Uterus (tissue), 4 donors: ENCODE data around the gene GLS. TPM values are rescaled to one million over a fixed set of nuclear protein-coding genes. Genes with fewer than 3 reads are reported as not detected.

ENCODE experiments used
- DNase-seq, 2 donors: peaks; one replicate each; pipeline ENCODE4 v3.0.0-alpha.2; 2019 to 2020
- H3K27ac ChIP-seq, 2 donors: fragments of 200-600 bp; sonication (generic); 1 replicate in 1 of 2; 2 replicates in 1 of 2; pipeline ENCODE4 v1.5.1; 2016 to 2018
- H3K27me3 ChIP-seq, 2 donors: fragments of 200-600 bp; sonication (generic); one replicate each; pipeline ENCODE4 v1.5.1; 2018 to 2019; ENCODE audit warnings: control low read depth in 1 of 2
- H3K36me3 ChIP-seq, 2 donors: fragments of 200-600 bp; sonication (generic); one replicate each; pipeline ENCODE4 v1.5.1; 2019; ENCODE audit warnings: control low read depth in 1 of 2
- H3K4me1 ChIP-seq, 2 donors: fragments of 200-600 bp; sonication (generic); one replicate each; pipeline ENCODE4 v1.5.1; 2018 to 2019; ENCODE audit warnings: control low read depth in 1 of 2
- H3K4me3 ChIP-seq, 2 donors: fragments of 200-600 bp; sonication (generic); 1 replicate in 1 of 2; 2 replicates in 1 of 2; pipeline ENCODE4 v1.5.1; 2018 to 2019; ENCODE audit warnings: mild to moderate bottlenecking in 1 of 2
- H3K9me3 ChIP-seq, 2 donors: fragments of 200-600 bp; sonication (generic); one replicate each; pipeline ENCODE4 v1.5.1; 2019; ENCODE audit warnings: control low read depth in 1 of 2
- POLR2A ChIP-seq, 2 donors: fragments of 450-650 bp; IDR thresholded peaks; one replicate each; pipeline ENCODE4 v1.6.1; 2016; ENCODE audit warnings: antibody characterized with exemption in 2 of 2, mild to moderate bottlenecking in 1 of 2, moderate library complexity in 1 of 2
- intact Hi-C: fragments of 100-400 bp; cut with DNase I; formaldehyde crosslinking; loops from one replicate; pipeline ENCODE4 v1.15.1; 2023; ENCODE audit warnings: low total_unique reads
- total RNA-seq, 4 donors: library from RNA; depleted of rRNA in 3 of 4; stranded (reverse); fragments of >200 nt in 3 of 4; gene quantifications; one replicate each; pipeline versions ENCODE4 v1.1.0 to v1.2.4, GENCODE V29; 2014 to 2023
- TF ChIP-seq, protein P1 (sequence below), 4 experiments: fragments of 200-600 bp in 2 of 4; fragments of 450-650 bp in 2 of 4; sonication (generic) in 2 of 4; IDR thresholded peaks; one replicate each; pipeline ENCODE4 v1.5.1; 2016 to 2019; ENCODE audit warnings: antibody characterized with exemption in 4 of 4, mild to moderate bottlenecking in 2 of 4, moderate library complexity in 1 of 4
- donor health status: DM: yes; HTN: yes; CAD: no.

Gene GLS
- total RNA-seq, 4 donors from 2014 or later = 89.7 to 202 (median 156) TPM

DNA sequence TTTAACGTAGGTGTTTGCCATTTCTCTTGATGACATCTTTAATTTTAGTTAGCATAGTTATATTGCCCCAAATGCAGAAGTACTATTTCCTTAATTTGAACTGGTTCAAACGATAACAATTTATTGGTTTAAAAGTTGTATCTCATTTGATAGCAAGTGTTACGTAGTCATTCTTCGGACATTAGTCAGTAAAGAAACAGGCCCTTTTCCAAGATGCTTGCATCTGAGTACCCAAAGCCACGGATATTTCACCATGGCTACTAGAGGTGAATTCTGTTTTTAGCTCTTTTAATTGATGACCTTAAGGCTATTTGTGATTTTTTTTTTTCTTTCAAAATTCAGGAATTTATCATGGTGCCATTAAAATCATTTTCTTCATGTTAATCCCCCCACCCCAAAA, 32.1 kb downstream of the GLS start:
- no peaks in the 10 kb centered on the region for H3K4me1 ChIP-seq
- intact Hi-C loops = no loop called here
- H3K4me3 ChIP-seq = no peak overlapping the region
- H3K27me3 ChIP-seq = no peaks in the 10 kb centered on the region
- no peak for TF ChIP-seq POLR2A (IDR thresholded peaks at IDR 0.05)
- TF ChIP-seq, protein P1, sequence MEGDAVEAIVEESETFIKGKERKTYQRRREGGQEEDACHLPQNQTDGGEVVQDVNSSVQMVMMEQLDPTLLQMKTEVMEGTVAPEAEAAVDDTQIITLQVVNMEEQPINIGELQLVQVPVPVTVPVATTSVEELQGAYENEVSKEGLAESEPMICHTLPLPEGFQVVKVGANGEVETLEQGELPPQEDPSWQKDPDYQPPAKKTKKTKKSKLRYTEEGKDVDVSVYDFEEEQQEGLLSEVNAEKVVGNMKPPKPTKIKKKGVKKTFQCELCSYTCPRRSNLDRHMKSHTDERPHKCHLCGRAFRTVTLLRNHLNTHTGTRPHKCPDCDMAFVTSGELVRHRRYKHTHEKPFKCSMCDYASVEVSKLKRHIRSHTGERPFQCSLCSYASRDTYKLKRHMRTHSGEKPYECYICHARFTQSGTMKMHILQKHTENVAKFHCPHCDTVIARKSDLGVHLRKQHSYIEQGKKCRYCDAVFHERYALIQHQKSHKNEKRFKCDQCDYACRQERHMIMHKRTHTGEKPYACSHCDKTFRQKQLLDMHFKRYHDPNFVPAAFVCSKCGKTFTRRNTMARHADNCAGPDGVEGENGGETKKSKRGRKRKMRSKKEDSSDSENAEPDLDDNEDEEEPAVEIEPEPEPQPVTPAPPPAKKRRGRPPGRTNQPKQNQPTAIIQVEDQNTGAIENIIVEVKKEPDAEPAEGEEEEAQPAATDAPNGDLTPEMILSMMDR (IDR thresholded peaks at IDR 0.05) = no peak
- H3K27ac ChIP-seq = no peak overlapping the region
- H3K9me3 ChIP-seq = no peaks in the 10 kb centered on the region
- no peak for DNase-seq
- peaks cover 0 to 3% of the 10 kb centered on the region in 2 donors for H3K36me3 ChIP-seq

DNA sequence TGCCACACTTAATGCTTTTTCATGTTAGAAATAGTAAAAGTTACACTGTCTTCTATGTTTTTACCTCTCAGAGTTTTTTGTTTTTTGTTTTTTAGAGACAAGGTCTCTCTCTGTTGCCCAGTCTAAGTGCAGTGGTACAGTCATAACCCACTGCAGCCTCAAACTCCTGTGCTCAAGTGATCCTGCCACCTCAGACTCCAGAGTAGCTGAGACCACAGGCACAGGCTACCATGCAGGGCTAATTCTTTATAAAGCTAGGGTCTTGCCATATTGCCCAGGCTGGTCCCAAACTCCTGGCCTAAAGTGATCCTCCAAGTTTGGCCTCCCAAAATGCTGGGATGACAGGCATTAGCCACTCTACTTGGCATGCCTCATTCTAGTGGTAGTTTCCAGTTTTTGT, 33.1 kb downstream of the GLS start:
- Histone ChIP-seq H3K27me3 (no peaks in the 10 kb centered on the region), H3K27ac (no peak overlapping the region), H3K4me3 (no peak overlapping the region), H3K36me3 (peaks cover 0 to 3% of the 10 kb centered on the region in 2 donors), H3K9me3 (no peaks in the 10 kb centered on the region), H3K4me1 (no peaks in the 10 kb centered on the region)
- intact Hi-C loops = no loop called here
- no peak for DNase-seq
- TF ChIP-seq POLR2A (IDR thresholded peaks at IDR 0.05) = no peak
- TF ChIP-seq, protein P1 (IDR thresholded peaks at IDR 0.05) = no peak

DNA sequence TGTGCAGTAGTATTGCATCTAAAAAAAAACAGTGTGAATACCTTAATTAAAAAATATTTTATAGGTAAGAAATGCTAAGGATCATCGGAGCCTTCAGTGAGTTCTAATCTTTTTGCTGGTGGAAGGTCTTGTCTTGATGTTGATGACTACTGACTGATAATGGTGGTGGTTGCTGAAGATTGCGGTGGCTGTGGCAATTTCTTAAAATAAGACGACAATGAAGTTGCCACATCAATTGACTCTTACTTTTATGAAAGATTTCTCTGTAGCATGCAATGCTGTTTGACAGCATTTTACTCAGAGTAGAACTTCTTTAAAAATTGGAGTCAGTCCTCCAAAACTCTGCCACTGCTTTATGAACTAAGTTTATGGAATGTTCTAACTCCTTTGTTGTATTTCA, 36.2 kb downstream of the GLS start:
- Histone ChIP-seq H3K36me3 (peaks cover 0 to 3% of the 10 kb centered on the region in 2 donors), H3K9me3 (no peaks in the 10 kb centered on the region), H3K27ac (no peak overlapping the region), H3K4me1 (no peaks in the 10 kb centered on the region), H3K27me3 (no peaks in the 10 kb centered on the region), H3K4me3 (no peak overlapping the region)
- intact Hi-C loops = no loop called here
- no peak for TF ChIP-seq POLR2A (IDR thresholded peaks at IDR 0.05)
- TF ChIP-seq, protein P1 (IDR thresholded peaks at IDR 0.05) = no peak
- DNase-seq = no peak

DNA sequence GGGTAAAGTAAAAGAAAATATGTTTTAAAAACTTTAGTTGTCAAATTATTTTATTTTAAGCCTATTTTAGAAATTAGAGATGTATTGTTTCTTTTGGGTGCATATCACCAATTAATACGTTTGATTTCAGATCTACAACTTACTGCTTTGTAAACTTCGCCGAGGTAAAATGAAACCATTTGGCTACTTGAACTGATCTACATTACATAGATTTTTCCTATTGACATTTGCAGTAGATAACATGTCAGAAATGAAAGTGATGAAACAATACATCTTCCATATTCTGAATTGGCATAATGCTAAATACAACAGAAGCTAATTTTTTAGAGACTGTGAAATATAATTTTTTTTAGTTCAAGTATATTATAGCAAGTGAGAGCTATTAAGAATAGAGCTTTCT, 39.5 kb downstream of the GLS start:
- Histone ChIP-seq H3K9me3 (no peaks in the 10 kb centered on the region), H3K36me3 (no peaks in the 10 kb centered on the region), H3K4me3 (no peak overlapping the region), H3K4me1 (no peaks in the 10 kb centered on the region), H3K27ac (no peak overlapping the region), H3K27me3 (no peaks in the 10 kb centered on the region)
- TF ChIP-seq, protein P1 (IDR thresholded peaks at IDR 0.05) = no peak
- TF ChIP-seq POLR2A (IDR thresholded peaks at IDR 0.05) = no peak
- intact Hi-C loops = no loop called here
- DNase-seq = no peak

DNA sequence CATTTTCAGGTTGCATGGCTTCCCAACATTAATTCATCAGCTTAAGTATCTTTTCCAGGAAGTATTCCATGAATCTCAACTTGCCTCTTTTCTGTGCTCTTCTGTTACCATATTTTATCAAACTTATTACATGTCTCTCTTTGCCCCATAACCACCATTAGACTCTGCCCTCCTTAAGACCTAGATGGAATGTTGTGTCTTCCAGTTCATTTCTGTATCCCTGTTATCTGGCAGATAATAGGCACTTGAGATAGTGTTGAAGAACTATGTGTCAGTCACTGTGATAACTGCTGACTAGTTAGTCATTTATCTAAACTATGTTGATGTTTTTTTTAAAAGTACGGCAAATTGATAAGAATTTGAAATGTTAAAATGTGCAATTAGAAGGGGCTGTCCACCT, 41.8 kb downstream of the GLS start:
- no peak overlapping the region for H3K4me3 ChIP-seq
- intact Hi-C loops = no loop called here
- no peak overlapping the region for H3K27ac ChIP-seq
- no peak for DNase-seq
- H3K4me1 ChIP-seq = no peaks in the 10 kb centered on the region
- H3K27me3 ChIP-seq = no peaks in the 10 kb centered on the region
- H3K36me3 ChIP-seq = no peaks in the 10 kb centered on the region
- no peaks in the 10 kb centered on the region for H3K9me3 ChIP-seq
- TF ChIP-seq, protein P1 (IDR thresholded peaks at IDR 0.05) = no peak
- no peak for TF ChIP-seq POLR2A (IDR thresholded peaks at IDR 0.05)
